HG02623 (cell line): Measurements from ENCODE around the gene CLSTN2.

Experiments
- ATAC-seq: cut with Tn5 transposase; IDR thresholded peaks from one replicate; pipeline ENCODE4 v1.9.1; 2021; ENCODE audit warnings: moderate library complexity; ENCODE audit not compliant: unreplicated experiment

CLSTN2 gene

DNA sequence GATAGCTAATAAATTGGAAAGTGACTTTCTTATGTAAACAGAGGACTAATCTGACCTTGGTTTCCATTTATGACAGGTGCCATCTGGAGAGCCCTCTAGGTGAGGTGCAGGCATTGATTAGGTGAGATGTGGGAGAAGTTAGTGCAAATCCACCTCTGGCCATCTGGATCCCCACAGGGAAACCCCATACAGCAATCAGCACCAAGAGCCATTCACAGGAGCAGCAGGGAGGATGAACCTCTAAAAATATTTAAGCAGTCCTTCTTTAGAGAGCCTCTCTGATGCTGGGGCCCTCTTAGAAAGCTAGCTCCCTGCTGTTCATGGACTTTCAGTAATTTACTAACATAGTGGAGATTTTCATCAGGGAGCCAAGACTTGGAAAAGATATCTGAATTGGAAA is 69.3 kb downstream of the CLSTN2 start:
- ATAC-seq = no peak

DNA sequence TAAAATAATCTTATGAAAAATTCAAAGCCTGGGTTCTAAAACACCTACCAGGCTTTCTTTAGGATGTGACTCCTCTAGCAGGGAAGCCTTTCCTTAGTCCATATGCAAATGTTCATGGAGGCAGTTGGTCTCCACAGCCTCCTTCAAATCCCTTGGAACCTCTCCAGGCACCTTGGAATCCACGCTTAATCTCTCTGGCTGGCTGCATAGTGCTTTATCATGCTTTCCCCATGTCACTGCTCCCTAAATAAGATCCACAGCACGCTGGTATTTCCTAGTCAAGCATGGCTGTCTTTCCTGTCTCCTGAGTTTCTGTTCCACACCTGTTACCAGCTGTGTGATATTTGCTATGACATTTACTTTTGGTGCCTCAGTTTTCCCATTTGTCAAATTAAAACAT is 71.3 kb downstream of the CLSTN2 start:
- no peak for ATAC-seq

- ATAC-seq = no peak
Observed at GRCh38 chr3:140007081-140007480, 72.1 kb downstream of the CLSTN2 start.

- ATAC-seq = no peak
Observed at GRCh38 chr3:140007911-140008869, 73.2 kb downstream of the CLSTN2 start.

- ATAC-seq = no peak
Observed at GRCh38 chr3:140010391-140010790, 75.4 kb downstream of the CLSTN2 start.

- ATAC-seq = no peak
Observed at GRCh38 chr3:140011086-140011485, 76.1 kb downstream of the CLSTN2 start.

GRCh38 chr3:140011611-140012277 is 76.8 kb downstream of the CLSTN2 start:
- no peak for ATAC-seq

DNA sequence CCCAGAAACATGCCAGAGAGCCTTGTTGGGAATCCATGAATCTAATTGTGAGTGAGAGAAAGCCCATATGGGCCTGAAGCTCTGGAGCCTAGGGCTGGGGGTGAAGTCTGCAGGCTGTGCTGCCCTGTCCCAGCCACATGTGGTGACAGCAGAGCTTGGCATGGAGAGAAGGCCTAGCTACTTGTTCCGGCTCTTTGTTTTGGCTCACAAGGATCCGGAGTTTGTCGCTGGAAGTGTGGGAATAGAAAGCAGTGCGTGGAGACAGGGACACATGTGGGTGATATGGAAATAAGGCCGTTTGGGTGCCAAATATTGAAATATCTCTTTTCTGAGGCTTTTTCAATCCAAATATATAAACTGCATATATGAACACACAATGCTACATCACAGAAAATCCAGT is 78.2 kb downstream of the CLSTN2 start:
- no peak for ATAC-seq

- no peak for ATAC-seq
Observed at GRCh38 chr3:140014831-140015495, 80.0 kb downstream of the CLSTN2 start.

GRCh38 chr3:140015741-140016140 is 80.8 kb downstream of the CLSTN2 start:
- ATAC-seq = no peak

DNA sequence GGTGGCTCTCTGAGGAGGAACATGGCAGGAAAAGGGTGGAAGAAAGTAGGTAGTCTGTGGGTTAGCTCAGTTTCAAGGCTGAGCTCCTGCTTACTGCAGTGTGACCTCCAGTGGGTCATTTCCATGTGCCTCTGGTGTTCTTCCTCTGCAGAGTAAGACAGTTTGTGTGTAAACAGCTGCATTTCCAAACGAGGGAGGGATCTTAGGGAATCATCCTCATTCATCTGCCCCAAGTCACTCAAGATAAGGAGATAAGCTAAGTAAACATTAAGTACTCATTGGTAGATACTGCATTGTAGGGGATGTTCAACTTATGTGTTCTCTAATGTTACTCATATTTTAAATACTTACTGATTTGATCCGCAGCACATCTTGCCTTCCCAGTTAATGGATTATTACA is 83.6 kb downstream of the CLSTN2 start:
- ATAC-seq = no peak

DNA sequence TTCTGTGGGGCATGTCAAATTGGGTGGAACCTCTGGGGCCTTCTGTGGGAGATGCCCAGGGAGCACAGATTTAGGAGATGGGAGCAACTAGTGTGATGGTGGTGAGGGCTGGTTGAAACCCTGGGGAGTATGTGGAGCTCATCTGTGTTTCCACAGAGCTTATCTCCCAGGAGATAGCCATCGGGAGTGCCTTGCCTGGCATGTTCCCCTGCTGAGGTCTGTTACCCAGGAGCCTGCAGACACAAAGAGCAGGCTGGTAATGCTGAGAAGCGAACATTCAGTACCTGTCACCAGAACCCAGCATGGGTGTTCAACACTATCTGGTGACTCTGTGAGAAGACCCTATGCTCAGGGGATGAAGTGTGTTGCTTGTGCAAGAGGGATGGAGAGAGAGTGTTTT is 85.0 kb downstream of the CLSTN2 start:
- no peak for ATAC-seq

DNA sequence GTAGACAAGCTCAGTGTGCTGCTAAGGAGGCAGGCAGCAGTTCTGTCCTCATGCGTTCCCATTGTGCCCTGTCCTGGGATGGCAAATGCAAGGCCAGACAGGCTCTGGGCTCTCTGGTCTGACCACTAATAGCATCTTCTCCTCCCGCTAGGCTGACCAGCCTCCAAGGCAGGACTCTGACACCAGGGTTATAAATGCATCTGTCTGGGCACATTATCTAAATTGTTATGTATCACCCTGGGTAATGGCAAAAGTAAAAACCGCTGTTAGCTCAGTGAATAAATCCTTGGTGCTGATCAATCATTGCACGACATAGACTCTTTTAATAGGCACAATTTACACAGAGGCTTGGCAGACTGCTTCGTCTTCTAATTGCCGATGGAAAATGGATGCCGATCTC is 85.6 kb downstream of the CLSTN2 start:
- ATAC-seq = no peak

DNA sequence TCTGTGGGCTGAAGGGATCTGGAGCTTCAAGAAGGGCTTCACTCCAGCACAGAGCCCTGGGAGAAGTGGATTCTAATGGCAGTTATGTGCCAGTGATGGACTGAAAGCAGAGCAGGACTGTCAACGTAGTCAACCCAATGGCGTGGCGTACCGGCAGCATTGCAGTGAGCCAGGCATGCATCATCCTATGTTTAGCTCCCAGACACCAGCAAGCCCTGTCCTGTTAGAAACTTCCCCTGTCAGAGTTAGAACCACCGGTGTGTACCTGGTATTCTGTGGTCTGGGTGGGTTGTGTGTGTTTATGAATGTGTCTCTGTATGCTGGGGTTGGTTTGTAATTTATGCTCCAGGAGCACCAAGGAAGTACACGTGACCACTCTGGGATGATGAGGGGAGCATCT is 86.3 kb downstream of the CLSTN2 start:
- no peak for ATAC-seq

- no peak for ATAC-seq
Observed at GRCh38 chr3:140022066-140022770, 87.2 kb downstream of the CLSTN2 start.

DNA sequence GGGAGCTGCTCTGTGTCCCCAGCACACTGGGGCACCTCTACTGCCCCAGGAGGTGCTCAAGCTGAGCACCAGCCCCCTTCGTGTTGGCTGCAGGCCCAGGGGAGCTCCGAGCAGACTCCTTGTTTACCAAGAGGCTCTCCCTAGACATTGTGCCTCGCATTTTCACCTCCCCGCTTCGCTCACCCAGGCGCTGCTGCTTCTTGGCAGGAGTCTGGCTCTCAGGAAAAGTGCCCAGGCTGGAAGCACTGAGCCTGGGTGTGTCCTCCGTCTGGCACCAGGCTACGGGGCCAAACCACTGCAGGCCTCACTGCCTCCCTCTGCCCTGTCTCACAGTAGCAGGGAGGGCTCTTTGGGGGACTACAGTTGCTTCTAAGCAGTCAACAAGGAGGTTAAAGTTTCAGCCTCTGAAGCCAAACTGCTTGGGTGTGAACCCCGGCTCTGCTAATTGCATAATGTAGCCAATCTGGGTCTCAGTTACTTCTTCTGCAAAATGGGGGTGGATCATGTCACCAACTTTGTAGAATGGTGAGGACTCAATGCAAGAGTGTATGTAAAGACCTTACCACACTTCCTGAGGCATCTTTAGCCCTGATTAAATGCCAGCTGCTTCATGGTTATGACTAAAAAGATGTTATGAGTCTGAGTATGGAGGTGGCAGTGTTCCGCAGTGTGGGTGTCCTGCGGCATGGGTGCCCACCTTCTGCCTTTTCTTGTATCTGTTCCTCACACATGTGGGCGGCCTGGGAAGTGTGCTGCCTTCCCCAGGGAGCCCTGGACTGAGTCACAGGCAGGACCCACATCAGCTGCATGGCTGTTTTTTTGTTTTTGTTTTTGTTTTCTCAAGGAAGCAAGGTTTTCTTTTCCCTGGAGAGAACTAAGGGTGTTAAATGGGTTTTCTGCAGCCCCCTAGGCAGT is 88.9 kb downstream of the CLSTN2 start:
- ATAC-seq = no peak

- ATAC-seq = no peak
Observed at GRCh38 chr3:140031170-140031569, 96.2 kb downstream of the CLSTN2 start.

DNA sequence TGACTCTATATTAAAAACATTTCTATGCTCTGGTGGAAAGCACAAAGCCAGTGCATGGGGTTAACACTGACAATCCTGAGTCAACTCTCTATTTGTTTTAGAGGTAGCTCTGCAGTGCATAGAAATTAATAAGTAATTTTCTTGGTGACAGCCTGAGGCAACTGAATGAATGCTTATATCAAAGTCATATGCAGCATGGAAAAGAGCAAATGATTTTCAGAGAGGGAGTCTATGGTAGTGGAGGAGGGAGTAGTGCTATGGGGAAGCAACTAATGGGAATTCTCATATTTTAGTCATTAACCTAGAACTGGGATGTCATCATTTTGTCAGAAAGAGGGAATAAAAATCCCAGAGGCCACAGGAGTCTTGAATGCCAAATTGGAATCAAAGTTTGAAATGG is 99.1 kb downstream of the CLSTN2 start:
- ATAC-seq = no peak

- no peak for ATAC-seq
Observed at GRCh38 chr3:140035871-140036270, 100.9 kb downstream of the CLSTN2 start.

DNA sequence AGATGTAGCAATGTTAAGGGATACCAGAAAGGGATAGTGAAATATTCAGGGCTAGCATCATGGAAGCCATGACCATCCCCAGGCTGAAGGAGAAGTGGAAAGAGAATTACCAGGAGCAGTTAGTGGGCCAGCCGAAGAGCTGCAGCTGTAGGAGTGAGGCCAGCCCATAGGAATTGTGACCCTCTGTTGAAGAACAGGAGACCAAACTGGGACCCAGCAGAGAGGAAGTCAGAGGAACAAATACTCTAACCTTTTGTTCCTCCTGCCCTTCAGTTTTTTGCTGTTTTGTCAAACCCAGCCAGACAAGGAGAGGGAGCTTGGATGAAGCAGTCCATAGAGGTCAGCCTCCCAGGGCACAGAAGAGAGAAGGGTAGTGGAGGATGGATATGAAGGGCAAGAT is 115.4 kb downstream of the CLSTN2 start:
- ATAC-seq = no peak
